Liver (tissue), 9 donors: ENCODE results near the gene CREBBP. TPM values are rescaled to one million over a fixed set of nuclear protein-coding genes. Genes with fewer than 3 reads are reported as not detected.

Experiments
- DNase-seq: peaks from one replicate; pipeline ENCODE4 v3.0.0-alpha.2; 2017; ENCODE audit warnings: low spot score
- H3K27ac ChIP-seq, 2 donors: one replicate each; pipeline ENCODE4 v1.7.0; 2013; ENCODE audit warnings: inconsistent platforms in 2 of 2, low read length in 2 of 2, control low read depth in 1 of 2, low read depth in 1 of 2, mild to moderate bottlenecking in 1 of 2
- H3K27me3 ChIP-seq, 4 donors: one replicate each; pipeline versions ENCODE4 v1.6.1 to v1.7.0; 2013; ENCODE audit warnings: low read length in 3 of 4, inconsistent platforms in 1 of 4, mild to moderate bottlenecking in 1 of 4, moderate library complexity in 1 of 4; ENCODE audit not compliant: control insufficient read depth in 4 of 4, insufficient read depth in 4 of 4
- H3K36me3 ChIP-seq, 4 donors: one replicate each; pipeline versions ENCODE4 v1.6.1 to v1.7.0; 2013; ENCODE audit warnings: low read length in 3 of 4, mild to moderate bottlenecking in 3 of 4, low read depth in 1 of 4, moderate library complexity in 1 of 4; ENCODE audit not compliant: control insufficient read depth in 4 of 4, insufficient read depth in 3 of 4
- H3K4me1 ChIP-seq, 4 donors: one replicate each; pipeline versions ENCODE4 v1.6.1 to v1.7.0; 2013; ENCODE audit warnings: low read length in 3 of 4, mild to moderate bottlenecking in 3 of 4, moderate library complexity in 1 of 4; ENCODE audit not compliant: control insufficient read depth in 4 of 4, insufficient read depth in 4 of 4
- H3K4me3 ChIP-seq, 3 donors: one replicate each; pipeline versions ENCODE4 v1.6.1 to v1.7.0; 2013; ENCODE audit warnings: low read length in 3 of 3, control low read depth in 1 of 3, low read depth in 1 of 3, mild to moderate bottlenecking in 1 of 3
- H3K9ac ChIP-seq, 2 donors: one replicate each; pipeline ENCODE4 v1.7.0; 2013; ENCODE audit warnings: low read length in 2 of 2, mild to moderate bottlenecking in 2 of 2, moderate library complexity in 2 of 2, control low read depth in 1 of 2, low read depth in 1 of 2
- H3K9me3 ChIP-seq, 4 donors: one replicate each; pipeline versions ENCODE4 v1.6.1 to v1.7.0; 2013; ENCODE audit warnings: low read length in 3 of 4; ENCODE audit not compliant: control insufficient read depth in 4 of 4
- ATF3 ChIP-seq: IDR thresholded peaks from 2 replicates; pipeline ENCODE4 v1.6.1; 2016; ENCODE audit warnings: antibody characterized with exemption
- EGR1 ChIP-seq, 2 donors: IDR thresholded peaks; 2 replicates each; pipeline ENCODE4 v1.6.1; 2016 to 2018; ENCODE audit warnings: antibody characterized with exemption in 2 of 2, low read depth in 2 of 2
- FOXA1 ChIP-seq: IDR thresholded peaks from 2 replicates; pipeline ENCODE4 v1.6.1; 2016; ENCODE audit warnings: antibody characterized with exemption
- FOXA2 ChIP-seq: IDR thresholded peaks from 2 replicates; pipeline ENCODE4 v1.6.1; 2016; ENCODE audit warnings: antibody characterized with exemption
- GABPA ChIP-seq, 2 donors: IDR thresholded peaks in 1 of 2; conservative IDR thresholded peaks in 1 of 2; 2 replicates each; pipeline ENCODE4 v1.6.1; 2016; ENCODE audit warnings: antibody characterized with exemption in 2 of 2, mild to moderate bottlenecking in 1 of 2, moderate library complexity in 1 of 2
- HNF4A ChIP-seq, 2 donors: conservative IDR thresholded peaks; 2 replicates each; pipeline ENCODE4 v1.6.1; 2016; ENCODE audit warnings: antibody characterized with exemption in 2 of 2, mild to moderate bottlenecking in 2 of 2
- HNF4G ChIP-seq: IDR thresholded peaks from 2 replicates; pipeline ENCODE4 v1.6.1; 2016; ENCODE audit warnings: antibody characterized with exemption
- JUND ChIP-seq, 2 donors: IDR thresholded peaks; 2 replicates each; pipeline ENCODE4 v1.6.1; 2016; ENCODE audit warnings: antibody characterized with exemption in 2 of 2
- NR2F2 ChIP-seq: IDR thresholded peaks from 2 replicates; pipeline ENCODE4 v1.6.1; 2016; ENCODE audit warnings: antibody characterized with exemption
- RAD21 ChIP-seq, 2 donors: IDR thresholded peaks; 2 replicates each; pipeline ENCODE4 v1.6.1; 2016; ENCODE audit warnings: antibody characterized with exemption in 2 of 2, mild to moderate bottlenecking in 2 of 2
- REST ChIP-seq: IDR thresholded peaks from 2 replicates; pipeline ENCODE4 v1.6.1; 2016; ENCODE audit warnings: antibody characterized with exemption, mild to moderate bottlenecking
- RXRA ChIP-seq, 2 donors: IDR thresholded peaks; 2 replicates each; pipeline ENCODE4 v1.6.1; 2017 to 2018; ENCODE audit warnings: antibody characterized with exemption in 2 of 2, mild to moderate bottlenecking in 1 of 2
- TAF1 ChIP-seq: conservative IDR thresholded peaks from 2 replicates; pipeline ENCODE4 v1.6.1; 2016; ENCODE audit warnings: antibody characterized with exemption, mild to moderate bottlenecking
- YY1 ChIP-seq: IDR thresholded peaks from 2 replicates; pipeline ENCODE4 v1.6.1; 2016; ENCODE audit warnings: antibody characterized with exemption, mild to moderate bottlenecking
- ZBTB33 ChIP-seq: IDR thresholded peaks from 2 replicates; pipeline ENCODE4 v1.6.1; 2016; ENCODE audit warnings: antibody characterized with exemption
- WGBS: extraction: QIAGEN DNeasy Blood & Tissue Kit; methylation state at CpG from one replicate; pipeline ENCODE4 v1.1.7; 2013; 5-methylcytosine and 5-hydroxymethylcytosine counted together
- polyA plus RNA-seq, 2 donors: library from polyadenylated mRNA; stranded (reverse) in 1 of 2; unstranded in 1 of 2; fragments of 200-250 nt in 1 of 2; fragments of >200 nt in 1 of 2; fragmentation: Nextera tagmentation in 1 of 2; extraction: Ambion mirVana in 1 of 2; gene quantifications; one replicate each; pipeline versions ENCODE4 v1.2.1 to v1.2.3, GENCODE V29; 2013 to 2015
- total RNA-seq, 2 donors: library from RNA; depleted of rRNA; stranded (reverse); fragments of >200 nt; gene quantifications; one replicate each; pipeline ENCODE4 v1.2.3, GENCODE V29; 2014
- TF ChIP-seq, protein P1 (sequence below): IDR thresholded peaks from 2 replicates; pipeline ENCODE4 v1.6.1; 2016; ENCODE audit warnings: antibody characterized with exemption
- TF ChIP-seq, protein P2 (sequence below): fragments of 150-350 bp; IDR thresholded peaks from 2 replicates; pipeline ENCODE4 v1.5.1; 2017; ENCODE audit warnings: improper control_type of control experiment, low read depth, low read length; ENCODE audit not compliant: missing input control
- donor health status: healthy.
- donor health status: healthy.
- donor health status: healthy.
- donor health status: healthy.
- donor health status: healthy.

CREBBP gene
- total and polyA plus RNA-seq, 4 donors = 7.0 to 25.8 (median 19.5) TPM

DNA sequence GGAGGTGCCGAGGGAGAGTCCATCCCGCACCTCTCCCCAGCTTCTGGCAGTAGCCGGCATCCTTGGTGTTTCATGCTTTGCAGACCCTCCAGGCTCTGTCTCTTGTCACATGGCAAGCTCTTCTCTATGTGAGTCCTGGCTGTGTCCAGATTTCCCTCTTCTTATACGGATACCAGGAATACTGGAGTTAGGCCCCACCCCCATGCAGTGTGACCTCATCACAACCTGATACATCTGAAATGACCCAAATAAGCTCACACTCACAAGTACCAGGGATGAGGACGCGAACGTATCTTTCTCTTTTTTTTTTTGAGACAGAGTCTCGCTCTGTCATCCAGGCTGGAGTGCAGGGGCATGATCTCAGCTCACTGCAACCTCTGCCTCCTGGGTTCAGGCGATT is 186.5 kb downstream of the CREBBP start:
- H3K27ac ChIP-seq = peak overlapping the region; percentile 36 to 97
- 80% methylated on average over 9 of the region's 9 CpGs for WGBS
- H3K9ac ChIP-seq = no peak overlapping the region
- H3K27me3 ChIP-seq = no peaks in the 10 kb centered on the region
- no peaks in the 10 kb centered on the region for H3K9me3 ChIP-seq
- no peak overlapping the region for H3K4me3 ChIP-seq
- H3K4me1 ChIP-seq = peaks cover 10 to 41% (median 24%) of the 10 kb centered on the region in 4 donors
- TF ChIP-seq, protein P1, sequence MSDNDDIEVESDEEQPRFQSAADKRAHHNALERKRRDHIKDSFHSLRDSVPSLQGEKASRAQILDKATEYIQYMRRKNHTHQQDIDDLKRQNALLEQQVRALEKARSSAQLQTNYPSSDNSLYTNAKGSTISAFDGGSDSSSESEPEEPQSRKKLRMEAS = no peak
- TF ChIP-seq EGR1 (IDR thresholded peaks at IDR 0.05; ENCODE audit: low read depth in 2 of 2) (no peak), REST (no peak), JUND (IDR thresholded peaks at IDR 0.05) (no peak), HNF4A (conservative IDR thresholded peaks at IDR 0.05) (no peak), RXRA (IDR thresholded peaks at IDR 0.05) (no peak), TAF1 (no peak), FOXA1 (no peak), RAD21 (IDR thresholded peaks at IDR 0.05) (no peak), GABPA (IDR thresholded peaks at IDR 0.05 in 1 of 2, conservative IDR thresholded peaks at IDR 0.05 in 1 of 2) (no peak), NR2F2 (no peak), ZBTB33 (no peak), HNF4G (no peak), YY1 (no peak), ATF3 (no peak), FOXA2 (no peak)
- TF ChIP-seq, protein P2, sequence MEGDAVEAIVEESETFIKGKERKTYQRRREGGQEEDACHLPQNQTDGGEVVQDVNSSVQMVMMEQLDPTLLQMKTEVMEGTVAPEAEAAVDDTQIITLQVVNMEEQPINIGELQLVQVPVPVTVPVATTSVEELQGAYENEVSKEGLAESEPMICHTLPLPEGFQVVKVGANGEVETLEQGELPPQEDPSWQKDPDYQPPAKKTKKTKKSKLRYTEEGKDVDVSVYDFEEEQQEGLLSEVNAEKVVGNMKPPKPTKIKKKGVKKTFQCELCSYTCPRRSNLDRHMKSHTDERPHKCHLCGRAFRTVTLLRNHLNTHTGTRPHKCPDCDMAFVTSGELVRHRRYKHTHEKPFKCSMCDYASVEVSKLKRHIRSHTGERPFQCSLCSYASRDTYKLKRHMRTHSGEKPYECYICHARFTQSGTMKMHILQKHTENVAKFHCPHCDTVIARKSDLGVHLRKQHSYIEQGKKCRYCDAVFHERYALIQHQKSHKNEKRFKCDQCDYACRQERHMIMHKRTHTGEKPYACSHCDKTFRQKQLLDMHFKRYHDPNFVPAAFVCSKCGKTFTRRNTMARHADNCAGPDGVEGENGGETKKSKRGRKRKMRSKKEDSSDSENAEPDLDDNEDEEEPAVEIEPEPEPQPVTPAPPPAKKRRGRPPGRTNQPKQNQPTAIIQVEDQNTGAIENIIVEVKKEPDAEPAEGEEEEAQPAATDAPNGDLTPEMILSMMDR = no peak
- DNase-seq = no peak
- no peaks in the 10 kb centered on the region for H3K36me3 ChIP-seq

- Histone ChIP-seq H3K9ac (no peak overlapping the region), H3K4me3 (no peak overlapping the region), H3K36me3 (peaks cover 0 to 12% (median 6%) of the 10 kb centered on the region in 4 donors), H3K27me3 (no peaks in the 10 kb centered on the region), H3K27ac (no peak overlapping the region), H3K4me1 (peaks cover 10 to 36% (median 23%) of the 10 kb centered on the region in 4 donors), H3K9me3 (no peaks in the 10 kb centered on the region)
- TF ChIP-seq ZBTB33 (no peak), NR2F2 (no peak), TAF1 (no peak), ATF3 (no peak), HNF4A (conservative IDR thresholded peaks at IDR 0.05) (no peak)
- WGBS = 94% methylated on average over 12 of the region's 12 CpGs
- no peak for DNase-seq
Measured at GRCh38 chr16:3691761-3692160, 188.8 kb downstream of the CREBBP start.
